ENCODE results near the gene SNUPN.

The SNUPN gene

GRCh38 chr15:75620058-75620820 is 5.3 kb downstream of the SNUPN start:
- H3K27ac ChIP-seq = no peak overlapping the region
- no peak for TF ChIP-seq CTCF (conservative IDR thresholded peaks at IDR 0.05)

GRCh38 chr15:75616766-75617165 is 8.8 kb downstream of the SNUPN start:
- no peak overlapping the region for H3K27ac ChIP-seq
- no peak for TF ChIP-seq CTCF (conservative IDR thresholded peaks at IDR 0.05)

GRCh38 chr15:75606711-75607699 is 18.5 kb downstream of the SNUPN start:
- H3K27ac ChIP-seq = no peak overlapping the region
- no peak for TF ChIP-seq CTCF (conservative IDR thresholded peaks at IDR 0.05)

- no peak for TF ChIP-seq CTCF (conservative IDR thresholded peaks at IDR 0.05)
- no peak overlapping the region for H3K27ac ChIP-seq
Measured at GRCh38 chr15:75606026-75606425, 19.5 kb downstream of the SNUPN start.

- TF ChIP-seq CTCF (conservative IDR thresholded peaks at IDR 0.05) = no peak
- no peak overlapping the region for H3K27ac ChIP-seq
Measured at GRCh38 chr15:75599401-75599800, 26.1 kb downstream of the SNUPN start.

GRCh38 chr15:75598361-75598760 is 27.2 kb downstream of the SNUPN start:
- no peak for TF ChIP-seq CTCF (conservative IDR thresholded peaks at IDR 0.05)

GRCh38 chr15:75597667-75598341 is 27.7 kb downstream of the SNUPN start:
- TF ChIP-seq CTCF (conservative IDR thresholded peaks at IDR 0.05) = peak; percentile 45
- 0 out of 2 replicates have a peak overlapping the region, but pooled peaks have one; percentile 1 for H3K27ac ChIP-seq

More at GRCh38 chr15:75598361-75598760, 27.2 kb downstream of the SNUPN start:
- H3K27ac ChIP-seq = 0 out of 2 replicates have a peak overlapping the region, but pooled peaks have one; percentile 1
